Osteoblast (primary cell): Measurements from ENCODE around the gene INO80. TPM values are rescaled to one million over a fixed set of nuclear protein-coding genes. Genes with fewer than 3 reads are reported as not detected.

Experiments used
- DNase-seq: peaks from one replicate; pipeline ENCODE4 v3.0.0; 2011; ENCODE audit warnings: low spot score, mixed read lengths; ENCODE audit not compliant: insufficient read length; ENCODE audit errors: missing footprints
- H2AFZ ChIP-seq: 2 replicates; pipeline ENCODE4 v1.6.0; 2011; ENCODE audit warnings: mild to moderate bottlenecking, low read length
- H3K27ac ChIP-seq: 2 replicates; pipeline ENCODE4 v1.5.1; 2011; ENCODE audit warnings: mild to moderate bottlenecking, low read depth, low read length, moderate library complexity
- H3K27me3 ChIP-seq: 2 replicates; pipeline ENCODE4 v1.6.0; 2012; ENCODE audit warnings: mild to moderate bottlenecking, control low read depth, inconsistent platforms, low read length, moderate library complexity; ENCODE audit not compliant: insufficient read depth
- H3K36me3 ChIP-seq: 2 replicates; pipeline ENCODE4 v1.5.1; 2011; ENCODE audit warnings: mild to moderate bottlenecking, low read length, control low read depth, moderate library complexity; ENCODE audit not compliant: insufficient read depth
- H3K4me1 ChIP-seq: 2 replicates; pipeline ENCODE4 v1.5.1; 2011; ENCODE audit warnings: mild to moderate bottlenecking, low read length, control low read depth, moderate library complexity; ENCODE audit not compliant: insufficient read depth
- H3K4me2 ChIP-seq: 2 replicates; pipeline ENCODE4 v1.6.0; 2011; ENCODE audit warnings: mild to moderate bottlenecking, low read length; ENCODE audit not compliant: insufficient read depth
- H3K4me3 ChIP-seq: fragments of 200-600 bp; sonication (generic); 3 replicates; pipeline ENCODE4 v1.5.1; 2012; ENCODE audit warnings: mild to moderate bottlenecking, low read length, inconsistent platforms; ENCODE audit not compliant: insufficient read depth
- H3K79me2 ChIP-seq: 2 replicates; pipeline ENCODE4 v1.6.0; 2012; ENCODE audit warnings: mild to moderate bottlenecking, low read length, control low read depth, inconsistent platforms; ENCODE audit not compliant: insufficient read depth
- H3K9me3 ChIP-seq: 2 replicates; pipeline ENCODE4 v1.5.1; 2011; ENCODE audit warnings: low read depth, low read length, control low read depth
- H4K20me1 ChIP-seq: 2 replicates; pipeline ENCODE4 v1.6.0; 2012; ENCODE audit warnings: mild to moderate bottlenecking, low read length, control low read depth; ENCODE audit not compliant: insufficient read depth
- total RNA-seq: library from RNA; depleted of rRNA; stranded (reverse); fragments of >200 nt; gene quantifications from 2 replicates; pipeline ENCODE4 v1.2.3, GENCODE V29; 2012
- TF ChIP-seq, protein P1 (sequence below): IDR thresholded peaks from 2 replicates; pipeline ENCODE4 v1.5.1; 2011; ENCODE audit warnings: mild to moderate bottlenecking, low read depth, low read length, moderate library complexity; ENCODE audit errors: extremely low read depth

Gene INO80
- total RNA-seq, 1 donor = 23.5 TPM

DNA sequence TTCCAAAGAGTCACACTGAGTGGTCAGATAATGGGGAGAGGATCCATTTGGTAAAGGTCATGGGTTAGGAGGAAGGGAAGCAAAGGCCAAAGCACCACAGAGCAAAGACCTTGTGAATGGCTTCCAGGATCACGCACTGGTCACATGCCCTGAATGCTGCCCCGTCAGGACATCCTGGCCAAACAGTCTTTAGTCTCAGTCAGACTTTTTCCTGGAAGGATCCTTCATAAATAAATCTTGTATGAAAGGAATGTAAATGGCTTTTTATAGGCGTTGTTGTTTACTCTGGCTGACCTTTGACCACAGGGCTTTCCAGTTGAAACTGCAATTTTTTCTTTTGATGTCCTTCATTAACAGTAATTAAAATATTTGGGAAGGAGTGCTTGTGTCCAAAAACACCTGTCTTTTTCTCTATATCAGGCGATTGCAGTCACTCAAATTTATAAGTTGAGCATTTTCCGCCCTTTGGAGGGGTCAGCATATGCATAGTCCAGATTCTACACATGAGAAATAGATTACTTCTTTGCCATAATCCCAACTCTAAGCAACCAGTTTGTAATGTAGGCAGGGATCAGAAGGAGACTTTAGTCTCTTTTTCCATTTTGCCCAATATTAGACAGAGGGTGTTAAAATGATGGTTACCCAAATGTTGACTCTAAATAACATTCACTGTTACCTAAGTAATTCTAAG is 114.4 kb downstream of the INO80 start:
- H3K9me3 ChIP-seq = no peaks in the 10 kb centered on the region
- TF ChIP-seq, protein P1, sequence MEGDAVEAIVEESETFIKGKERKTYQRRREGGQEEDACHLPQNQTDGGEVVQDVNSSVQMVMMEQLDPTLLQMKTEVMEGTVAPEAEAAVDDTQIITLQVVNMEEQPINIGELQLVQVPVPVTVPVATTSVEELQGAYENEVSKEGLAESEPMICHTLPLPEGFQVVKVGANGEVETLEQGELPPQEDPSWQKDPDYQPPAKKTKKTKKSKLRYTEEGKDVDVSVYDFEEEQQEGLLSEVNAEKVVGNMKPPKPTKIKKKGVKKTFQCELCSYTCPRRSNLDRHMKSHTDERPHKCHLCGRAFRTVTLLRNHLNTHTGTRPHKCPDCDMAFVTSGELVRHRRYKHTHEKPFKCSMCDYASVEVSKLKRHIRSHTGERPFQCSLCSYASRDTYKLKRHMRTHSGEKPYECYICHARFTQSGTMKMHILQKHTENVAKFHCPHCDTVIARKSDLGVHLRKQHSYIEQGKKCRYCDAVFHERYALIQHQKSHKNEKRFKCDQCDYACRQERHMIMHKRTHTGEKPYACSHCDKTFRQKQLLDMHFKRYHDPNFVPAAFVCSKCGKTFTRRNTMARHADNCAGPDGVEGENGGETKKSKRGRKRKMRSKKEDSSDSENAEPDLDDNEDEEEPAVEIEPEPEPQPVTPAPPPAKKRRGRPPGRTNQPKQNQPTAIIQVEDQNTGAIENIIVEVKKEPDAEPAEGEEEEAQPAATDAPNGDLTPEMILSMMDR = no peak
- H2AFZ ChIP-seq = no peak overlapping the region
- peak overlapping the region; percentile 19 for H3K27ac ChIP-seq
- no peaks in the 10 kb centered on the region for H3K79me2 ChIP-seq
- no peak overlapping the region for H3K4me2 ChIP-seq
- no peak for DNase-seq
- H3K27me3 ChIP-seq = no peaks in the 10 kb centered on the region
- H3K4me3 ChIP-seq = no peak overlapping the region
- peaks cover 41% of the 10 kb centered on the region for H3K36me3 ChIP-seq
- no peaks in the 10 kb centered on the region for H3K4me1 ChIP-seq
- no peaks in the 10 kb centered on the region for H4K20me1 ChIP-seq

DNA sequence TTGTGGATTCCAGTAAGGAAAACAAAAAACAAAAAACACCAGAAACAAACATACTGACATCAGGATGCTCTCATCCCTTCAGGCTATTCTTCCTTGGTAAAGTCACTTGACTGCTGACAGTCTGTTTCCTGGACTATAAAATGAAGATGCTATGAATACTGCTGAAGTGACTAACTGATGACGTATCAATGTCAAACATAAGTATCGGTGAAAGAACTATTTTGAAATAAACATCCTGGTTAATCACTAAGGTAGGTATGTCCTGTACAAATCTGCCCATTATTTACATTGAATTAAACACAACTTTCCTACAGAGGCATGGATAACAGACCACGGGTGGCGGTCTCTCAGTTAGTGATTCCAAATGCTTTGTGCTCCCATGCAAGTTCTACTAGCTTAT is 116.9 kb downstream of the INO80 start:
- no peak overlapping the region for H3K4me3 ChIP-seq
- no peaks in the 10 kb centered on the region for H3K9me3 ChIP-seq
- no peaks in the 10 kb centered on the region for H3K27me3 ChIP-seq
- peaks cover 47% of the 10 kb centered on the region for H3K36me3 ChIP-seq
- H4K20me1 ChIP-seq = no peaks in the 10 kb centered on the region
- no peaks in the 10 kb centered on the region for H3K79me2 ChIP-seq
- H3K27ac ChIP-seq = peak overlapping the region; percentile 37
- H3K4me1 ChIP-seq = no peaks in the 10 kb centered on the region
- DNase-seq = no peak
- no peak overlapping the region for H3K4me2 ChIP-seq
- TF ChIP-seq, protein P1 = no peak
- no peak overlapping the region for H2AFZ ChIP-seq

DNA sequence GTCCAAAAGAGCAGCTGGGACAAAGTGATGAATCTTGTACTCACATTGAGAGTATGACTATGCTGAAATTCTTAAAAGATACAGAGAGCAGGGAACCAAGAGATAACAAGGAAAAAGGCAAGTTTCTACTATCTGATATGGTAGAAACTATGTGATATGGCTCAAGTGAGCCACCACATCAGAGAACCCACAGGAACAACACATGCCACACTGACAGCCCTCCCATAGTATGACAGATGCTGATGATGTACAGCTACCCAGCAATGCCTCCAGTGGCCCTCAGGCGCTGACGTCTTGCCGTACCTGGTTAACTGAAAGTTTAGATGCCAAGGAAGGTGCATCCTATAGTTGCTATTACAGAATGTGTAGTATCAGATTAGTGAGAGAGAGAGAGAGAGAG is 120.4 kb downstream of the INO80 start:
- H3K4me2 ChIP-seq = no peak overlapping the region
- no peaks in the 10 kb centered on the region for H3K79me2 ChIP-seq
- no peak overlapping the region for H2AFZ ChIP-seq
- no peaks in the 10 kb centered on the region for H3K27me3 ChIP-seq
- no peak overlapping the region for H3K27ac ChIP-seq
- no peak overlapping the region for H3K4me3 ChIP-seq
- H3K9me3 ChIP-seq = no peaks in the 10 kb centered on the region
- peaks cover 3% of the 10 kb centered on the region for H3K4me1 ChIP-seq
- DNase-seq = no peak
- H4K20me1 ChIP-seq = no peaks in the 10 kb centered on the region
- TF ChIP-seq, protein P1 = no peak
- peaks cover 39% of the 10 kb centered on the region for H3K36me3 ChIP-seq

DNA sequence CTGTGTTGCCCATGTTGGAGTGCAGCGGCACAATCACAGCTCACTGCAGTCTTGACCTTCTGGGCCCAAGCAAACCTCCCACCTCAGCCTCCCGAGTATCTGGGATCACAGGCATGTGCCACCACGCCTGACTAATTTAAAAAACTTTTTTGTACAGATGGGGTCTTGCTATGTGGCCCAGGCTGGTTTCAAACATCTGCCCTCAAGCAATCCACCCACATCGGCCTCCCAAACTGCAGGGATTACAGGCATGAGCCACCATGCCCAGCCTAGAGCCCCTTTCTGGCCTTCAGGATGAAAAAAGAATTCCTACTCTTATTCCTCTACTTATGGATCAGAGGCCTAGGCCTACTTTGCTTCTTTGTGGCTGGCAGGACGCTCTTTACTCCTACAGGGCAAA is 123.3 kb downstream of the INO80 start:
- peak overlapping the region; percentile 31 for H3K27ac ChIP-seq
- no peaks in the 10 kb centered on the region for H3K9me3 ChIP-seq
- H3K36me3 ChIP-seq = peaks cover 41% of the 10 kb centered on the region
- H3K4me3 ChIP-seq = no peak overlapping the region
- H2AFZ ChIP-seq = no peak overlapping the region
- H3K27me3 ChIP-seq = no peaks in the 10 kb centered on the region
- TF ChIP-seq, protein P1 = no peak
- peaks cover 3% of the 10 kb centered on the region for H3K4me1 ChIP-seq
- no peak overlapping the region for H3K4me2 ChIP-seq
- no peak for DNase-seq
- peaks cover 2% of the 10 kb centered on the region for H3K79me2 ChIP-seq
- H4K20me1 ChIP-seq = no peaks in the 10 kb centered on the region
